HUDEP-2 (cell line): ENCODE measurements around the gene TADA2B.

Source experiments
- DNase-seq, 76 experiments: peaks; one replicate each; lab custom pipeline; 2025; ENCODE audit not compliant: unreplicated experiment in 76 of 76; lab: John Stamatoyannopoulos, UW

TADA2B gene

GRCh38 chr4:7054106-7054880 is 11.1 kb downstream of the TADA2B start:
- no peak for DNase-seq

- DNase-seq = no peak
Observed at GRCh38 chr4:7055111-7055989, 12.2 kb downstream of the TADA2B start.

GRCh38 chr4:7055990-7056325 is 12.8 kb downstream of the TADA2B start:
- DNase-seq = no peak

- DNase-seq = no peak
Observed at GRCh38 chr4:7058792-7059191, 15.6 kb downstream of the TADA2B start.

- no peak for DNase-seq
Observed at GRCh38 chr4:7059662-7060061, 16.5 kb downstream of the TADA2B start.

- no peak for DNase-seq
Observed at GRCh38 chr4:7060346-7061150, 17.4 kb downstream of the TADA2B start.

- no peak for DNase-seq
Observed at GRCh38 chr4:7061815-7062214, 18.6 kb downstream of the TADA2B start.

- no peak for DNase-seq
Observed at GRCh38 chr4:7062816-7063215, 19.6 kb downstream of the TADA2B start.

GRCh38 chr4:7063362-7063761 is 20.2 kb downstream of the TADA2B start:
- DNase-seq = no peak

- DNase-seq = no peak
Observed at GRCh38 chr4:7066006-7066405, 22.8 kb downstream of the TADA2B start.

GRCh38 chr4:7066493-7066892 is 23.3 kb downstream of the TADA2B start:
- DNase-seq = no peak

- DNase-seq = peak in 1 of 76 experiments; percentile 22
Observed at GRCh38 chr4:7067126-7067451, 23.9 kb downstream of the TADA2B start.

- DNase-seq = peak in 74 of 76 experiments; percentile 90 to 100 (median 99)
Observed at GRCh38 chr4:7067452-7068278, 24.5 kb downstream of the TADA2B start, which contains the start of gene GRPEL1. GRPEL1 (minus strand) TSS chr4:7068064; CDS start chr4:7068032, 32 bp downstream.

- peak in 2 of 76 experiments; percentile 61 to 76 for DNase-seq
Observed at GRCh38 chr4:7068279-7068842, 25.2 kb downstream of the TADA2B start.

GRCh38 chr4:7068883-7069282 is 25.7 kb downstream of the TADA2B start:
- DNase-seq = peak in 7 of 76 experiments; percentile 10 to 35 (median 13)

- DNase-seq = peak in 73 of 76 experiments; percentile 17 to 83 (median 64)
Observed at GRCh38 chr4:7070729-7071511, 27.7 kb downstream of the TADA2B start.

GRCh38 chr4:7073059-7073458 is 29.9 kb downstream of the TADA2B start:
- DNase-seq = no peak

GRCh38 chr4:7073526-7074390 is 30.6 kb downstream of the TADA2B start:
- peak in 23 of 76 experiments; percentile 2 to 55 (median 13) for DNase-seq
